HEK293 (cell line): ENCODE results near the gene ANKEF1.

ENCODE experiments used
- CTCF ChIA-PET: fragments of 350-600 bp; formaldehyde crosslinking; extraction: SDS; loops from one replicate; lab custom pipeline; 2021; ENCODE audit warnings: antibody characterized with exemption; lab: Yijun Ruan, JAX
- POLR2A ChIA-PET: fragments of 300-600 bp; formaldehyde crosslinking; extraction: SDS; loops from one replicate; lab custom pipeline; 2020; ENCODE audit warnings: antibody characterized with exemption, inconsistent platforms; lab: Yijun Ruan, JAX
- H3K27ac ChIP-seq: fragments of 200-500 bp; sonication (Bioruptor generic); 2 replicates; pipeline ENCODE4 v1.5.1; 2014; ENCODE audit warnings: low read depth, low read length, control low read depth, inconsistent platforms; ENCODE audit errors: extremely low read depth
- H3K36me3 ChIP-seq, 2 experiments: fragments of 200-500 bp in 1 of 2; sonication (Bioruptor generic) in 1 of 2; 1 replicate in 1 of 2; 2 replicates in 1 of 2; pipeline ENCODE4 v1.5.1; 2014 to 2017; ENCODE audit warnings: inconsistent platforms in 2 of 2, low read length in 2 of 2; ENCODE audit not compliant: control insufficient read depth in 2 of 2, insufficient read depth in 1 of 2
- H3K4me1 ChIP-seq: fragments of 200-500 bp; sonication (Bioruptor generic); 2 replicates; pipeline ENCODE4 v1.5.1; 2014; ENCODE audit warnings: mild to moderate bottlenecking, low read length, inconsistent platforms; ENCODE audit not compliant: control insufficient read depth, insufficient read depth
- H3K4me3 ChIP-seq: 2 replicates; pipeline ENCODE4 v1.5.1; 2011; ENCODE audit warnings: low read depth, mild to moderate bottlenecking, control low read depth, low read length, moderate library complexity
- H3K9me3 ChIP-seq: fragments of 200-500 bp; sonication (Bioruptor generic); 2 replicates; pipeline ENCODE4 v1.5.1; 2014; ENCODE audit warnings: low read depth, low read length, inconsistent platforms; ENCODE audit not compliant: control insufficient read depth, insufficient read depth
- EGR2 ChIP-seq: fragments of 450-650 bp; formaldehyde crosslinking; IDR thresholded peaks from 2 replicates; pipeline ENCODE4 v1.5.1; 2016; ENCODE audit warnings: low read depth, missing biosample characterization, missing genetic modification characterization
- FEZF1 ChIP-seq: fragments of 450-650 bp; formaldehyde crosslinking; IDR thresholded peaks from 2 replicates; pipeline ENCODE4 v1.5.1; 2016; ENCODE audit warnings: missing biosample characterization, missing genetic modification characterization
- GLIS1 ChIP-seq: fragments of 450-650 bp; formaldehyde crosslinking; IDR thresholded peaks from 2 replicates; pipeline ENCODE4 v1.5.1; 2016; ENCODE audit warnings: missing biosample characterization, missing genetic modification characterization
- KLF7 ChIP-seq: fragments of 450-650 bp; formaldehyde crosslinking; IDR thresholded peaks from 2 replicates; pipeline ENCODE4 v1.5.1; 2016; ENCODE audit warnings: missing biosample characterization, missing genetic modification characterization, borderline replicate concordance
- SP3 ChIP-seq: fragments of 450-650 bp; formaldehyde crosslinking; IDR thresholded peaks from 2 replicates; pipeline ENCODE4 v1.5.1; 2016; ENCODE audit warnings: missing biosample characterization, missing genetic modification characterization
- TSHZ1 ChIP-seq: fragments of 450-650 bp; formaldehyde crosslinking; IDR thresholded peaks from 2 replicates; pipeline ENCODE4 v1.5.1; 2016; ENCODE audit warnings: missing biosample characterization, missing genetic modification characterization, borderline replicate concordance
- ZBTB10 ChIP-seq: fragments of 450-650 bp; formaldehyde crosslinking; IDR thresholded peaks from 2 replicates; pipeline ENCODE4 v1.5.1; 2016; ENCODE audit warnings: missing biosample characterization, missing genetic modification characterization
- ZBTB11 ChIP-seq: fragments of 450-650 bp; formaldehyde crosslinking; conservative IDR thresholded peaks from 2 replicates; pipeline ENCODE4 v1.5.1; 2016; ENCODE audit warnings: low read depth, missing biosample characterization, missing genetic modification characterization
- ZNF10 ChIP-seq: fragments of 450-650 bp; formaldehyde crosslinking; IDR thresholded peaks from 2 replicates; pipeline ENCODE4 v1.5.1; 2017; ENCODE audit warnings: missing biosample characterization, missing genetic modification characterization
- ZNF133 ChIP-seq: fragments of 450-650 bp; formaldehyde crosslinking; IDR thresholded peaks from 2 replicates; pipeline ENCODE4 v1.5.1; 2016; ENCODE audit warnings: missing biosample characterization, missing genetic modification characterization
- ZNF585B ChIP-seq: fragments of 450-650 bp; formaldehyde crosslinking; IDR thresholded peaks from 2 replicates; pipeline ENCODE4 v1.5.1; 2016; ENCODE audit warnings: missing biosample characterization, missing genetic modification characterization
- ZNF624 ChIP-seq: fragments of 450-650 bp; formaldehyde crosslinking; IDR thresholded peaks from 2 replicates; pipeline ENCODE4 v1.5.1; 2017; ENCODE audit warnings: missing biosample characterization, missing genetic modification characterization
- ZNF639 ChIP-seq: fragments of 450-650 bp; formaldehyde crosslinking; IDR thresholded peaks from 2 replicates; pipeline ENCODE4 v1.5.1; 2016; ENCODE audit warnings: missing biosample characterization, missing genetic modification characterization
- ZNF660 ChIP-seq: fragments of 450-650 bp; IDR thresholded peaks from 2 replicates; pipeline ENCODE4 v1.5.1; 2018; ENCODE audit warnings: missing biosample characterization, mild to moderate bottlenecking, missing genetic modification characterization
- ZNF768 ChIP-seq: fragments of 450-650 bp; formaldehyde crosslinking; IDR thresholded peaks from 2 replicates; pipeline ENCODE4 v1.5.1; 2018; ENCODE audit warnings: missing biosample characterization, mild to moderate bottlenecking, missing genetic modification characterization
- ZSCAN18 ChIP-seq: fragments of 450-650 bp; formaldehyde crosslinking; IDR thresholded peaks from 2 replicates; pipeline ENCODE4 v1.5.1; 2016; ENCODE audit warnings: missing biosample characterization, missing genetic modification characterization

Gene ANKEF1

GRCh38 chr20:9985281-9985680 lies 49.5 kb upstream of the ANKEF1 start:
- H3K4me3 ChIP-seq = no peak overlapping the region
- POLR2A ChIA-PET = no interaction called here
- TF ChIP-seq FEZF1 (tag by site-specific recombination) (no peak), ZNF133 (tag by site-specific recombination) (no peak), ZNF639 (no peak), ZNF10 (no peak), SP3 (no peak), TSHZ1 (tag by site-specific recombination) (no peak), GLIS1 (tag by site-specific recombination) (no peak), KLF7 (tag by site-specific recombination) (no peak), ZNF585B (tag by site-specific recombination) (no peak), ZNF768 (tag by site-specific recombination) (no peak), ZNF624 (tag by site-specific recombination) (no peak), ZBTB11 (tag by site-specific recombination) (no peak), ZBTB10 (no peak), EGR2 (tag by site-specific recombination) (no peak), ZNF660 (tag by site-specific recombination) (no peak), ZSCAN18 (tag by site-specific recombination) (no peak)
- CTCF ChIA-PET = interaction anchor here (1.3 kb wide), 1 partner anchor 107 kb away, joined by 3 read pairs; no protein-coding TSS in a partner anchor
- H3K9me3 ChIP-seq = no peaks in the 10 kb centered on the region
- no peak overlapping the region for H3K27ac ChIP-seq
- H3K4me1 ChIP-seq = 0 out of 2 replicates have a peak, but pooled peaks cover 2% of the 10 kb centered on the region
- H3K36me3 ChIP-seq = no peaks in the 10 kb centered on the region
